HG02623 (cell line): ENCODE measurements around the gene FHIT.

Experiments
- ATAC-seq: cut with Tn5 transposase; IDR thresholded peaks from one replicate; pipeline ENCODE4 v1.9.1; 2021; ENCODE audit warnings: moderate library complexity; ENCODE audit not compliant: unreplicated experiment

Gene FHIT

GRCh38 chr3:59766200-59766872 is 1484.9 kb downstream of the FHIT start:
- no peak for ATAC-seq

GRCh38 chr3:59764171-59764570 is 1487.1 kb downstream of the FHIT start:
- ATAC-seq, result no peak

GRCh38 chr3:59762941-59763340 is 1488.3 kb downstream of the FHIT start:
- ATAC-seq, result no peak

GRCh38 chr3:59759298-59760031 is 1491.8 kb downstream of the FHIT start:
- no peak for ATAC-seq

GRCh38 chr3:59758672-59759071 is 1492.6 kb downstream of the FHIT start:
- ATAC-seq, result no peak

- ATAC-seq, result no peak
Observed at GRCh38 chr3:59756934-59757333, 1494.3 kb downstream of the FHIT start.

- ATAC-seq, result no peak
Observed at GRCh38 chr3:59754456-59755129, 1496.7 kb downstream of the FHIT start.

GRCh38 chr3:59753808-59754450 is 1497.3 kb downstream of the FHIT start:
- no peak for ATAC-seq

GRCh38 chr3:59752925-59753324 is 1498.3 kb downstream of the FHIT start:
- ATAC-seq, result no peak

GRCh38 chr3:59751606-59752005 is 1499.6 kb downstream of the FHIT start:
- ATAC-seq, result no peak

GRCh38 chr3:59750391-59750790 is 1500.9 kb downstream of the FHIT start:
- ATAC-seq, result no peak

GRCh38 chr3:59749291-59749690 is 1502.0 kb downstream of the FHIT start:
- ATAC-seq, result no peak

- ATAC-seq, result no peak
Observed at GRCh38 chr3:59746585-59746984, 1504.7 kb downstream of the FHIT start.

GRCh38 chr3:59737241-59737640 is 1514.0 kb downstream of the FHIT start:
- no peak for ATAC-seq

GRCh38 chr3:59734061-59734460 is 1517.2 kb downstream of the FHIT start:
- ATAC-seq, result no peak

GRCh38 chr3:59733041-59733809 is 1518.0 kb downstream of the FHIT start:
- no peak for ATAC-seq

GRCh38 chr3:59731943-59732342 is 1519.3 kb downstream of the FHIT start:
- ATAC-seq, result no peak

- ATAC-seq, result no peak
Observed at GRCh38 chr3:59730591-59730990, 1520.7 kb downstream of the FHIT start.

GRCh38 chr3:59728587-59728908 is 1522.7 kb downstream of the FHIT start:
- ATAC-seq, result no peak

GRCh38 chr3:59727902-59728586 is 1523.2 kb downstream of the FHIT start:
- ATAC-seq, result no peak
